HL-60 (cell line): Measurements from ENCODE around the gene VASN.

ENCODE experiments used
- POLR2AphosphoS5 ChIP-seq: IDR thresholded peaks from 2 replicates; pipeline ENCODE4 v1.6.1; 2012; ENCODE audit warnings: low read depth
- TF ChIP-seq, protein P1 (sequence below): IDR thresholded peaks from one replicate; pipeline ENCODE4 v1.5.1; 2011; ENCODE audit warnings: low read length, control low read depth, inconsistent platforms; ENCODE audit not compliant: insufficient read depth
- TF ChIP-seq, protein P2 (sequence below): IDR thresholded peaks from 2 replicates; pipeline ENCODE4 v1.6.1; 2012; ENCODE audit warnings: low read depth; ENCODE audit not compliant: insufficient replicate concordance

DNA sequence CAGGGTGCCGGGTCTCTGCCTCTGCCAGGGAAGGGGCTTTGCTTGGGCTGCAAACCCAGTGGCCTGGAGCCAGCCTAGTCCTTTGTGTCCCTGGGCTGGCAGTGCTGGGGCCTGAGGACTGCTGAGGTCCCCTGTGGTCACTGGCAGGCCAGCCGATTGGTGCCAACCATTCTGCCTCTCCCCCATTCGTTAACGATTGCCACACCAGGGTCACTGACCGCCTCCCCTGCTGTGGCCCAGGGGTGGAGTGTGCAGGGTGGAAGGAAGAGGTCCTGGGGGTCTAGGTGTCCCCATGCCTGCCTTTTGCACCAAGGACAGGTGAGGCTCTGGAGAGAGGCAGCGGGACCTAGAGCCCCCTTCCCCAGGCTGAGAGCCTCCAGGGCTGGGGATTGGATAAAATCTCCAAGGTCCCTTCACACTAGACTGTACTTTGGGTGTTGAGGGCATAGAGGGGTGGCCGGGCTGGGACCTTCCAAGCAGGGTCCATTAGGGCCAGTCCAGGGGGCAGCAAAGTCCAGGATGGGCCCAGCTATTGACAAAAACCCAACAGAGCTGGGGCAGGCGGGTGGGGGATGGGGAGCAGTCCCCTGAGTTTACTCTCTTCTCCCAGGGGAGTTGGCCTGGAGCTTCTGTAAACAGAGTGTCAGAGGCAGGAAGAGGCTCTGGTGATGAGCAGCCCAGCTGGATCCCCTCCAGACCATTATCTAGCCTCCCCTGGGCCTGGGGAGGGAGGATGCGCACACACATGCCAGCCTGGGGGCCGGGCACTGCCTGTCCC, 1.1 kb downstream of the VASN start:
- TF ChIP-seq, protein P1, sequence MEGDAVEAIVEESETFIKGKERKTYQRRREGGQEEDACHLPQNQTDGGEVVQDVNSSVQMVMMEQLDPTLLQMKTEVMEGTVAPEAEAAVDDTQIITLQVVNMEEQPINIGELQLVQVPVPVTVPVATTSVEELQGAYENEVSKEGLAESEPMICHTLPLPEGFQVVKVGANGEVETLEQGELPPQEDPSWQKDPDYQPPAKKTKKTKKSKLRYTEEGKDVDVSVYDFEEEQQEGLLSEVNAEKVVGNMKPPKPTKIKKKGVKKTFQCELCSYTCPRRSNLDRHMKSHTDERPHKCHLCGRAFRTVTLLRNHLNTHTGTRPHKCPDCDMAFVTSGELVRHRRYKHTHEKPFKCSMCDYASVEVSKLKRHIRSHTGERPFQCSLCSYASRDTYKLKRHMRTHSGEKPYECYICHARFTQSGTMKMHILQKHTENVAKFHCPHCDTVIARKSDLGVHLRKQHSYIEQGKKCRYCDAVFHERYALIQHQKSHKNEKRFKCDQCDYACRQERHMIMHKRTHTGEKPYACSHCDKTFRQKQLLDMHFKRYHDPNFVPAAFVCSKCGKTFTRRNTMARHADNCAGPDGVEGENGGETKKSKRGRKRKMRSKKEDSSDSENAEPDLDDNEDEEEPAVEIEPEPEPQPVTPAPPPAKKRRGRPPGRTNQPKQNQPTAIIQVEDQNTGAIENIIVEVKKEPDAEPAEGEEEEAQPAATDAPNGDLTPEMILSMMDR, result no peak
- no peak for TF ChIP-seq POLR2AphosphoS5
- TF ChIP-seq, protein P2, sequence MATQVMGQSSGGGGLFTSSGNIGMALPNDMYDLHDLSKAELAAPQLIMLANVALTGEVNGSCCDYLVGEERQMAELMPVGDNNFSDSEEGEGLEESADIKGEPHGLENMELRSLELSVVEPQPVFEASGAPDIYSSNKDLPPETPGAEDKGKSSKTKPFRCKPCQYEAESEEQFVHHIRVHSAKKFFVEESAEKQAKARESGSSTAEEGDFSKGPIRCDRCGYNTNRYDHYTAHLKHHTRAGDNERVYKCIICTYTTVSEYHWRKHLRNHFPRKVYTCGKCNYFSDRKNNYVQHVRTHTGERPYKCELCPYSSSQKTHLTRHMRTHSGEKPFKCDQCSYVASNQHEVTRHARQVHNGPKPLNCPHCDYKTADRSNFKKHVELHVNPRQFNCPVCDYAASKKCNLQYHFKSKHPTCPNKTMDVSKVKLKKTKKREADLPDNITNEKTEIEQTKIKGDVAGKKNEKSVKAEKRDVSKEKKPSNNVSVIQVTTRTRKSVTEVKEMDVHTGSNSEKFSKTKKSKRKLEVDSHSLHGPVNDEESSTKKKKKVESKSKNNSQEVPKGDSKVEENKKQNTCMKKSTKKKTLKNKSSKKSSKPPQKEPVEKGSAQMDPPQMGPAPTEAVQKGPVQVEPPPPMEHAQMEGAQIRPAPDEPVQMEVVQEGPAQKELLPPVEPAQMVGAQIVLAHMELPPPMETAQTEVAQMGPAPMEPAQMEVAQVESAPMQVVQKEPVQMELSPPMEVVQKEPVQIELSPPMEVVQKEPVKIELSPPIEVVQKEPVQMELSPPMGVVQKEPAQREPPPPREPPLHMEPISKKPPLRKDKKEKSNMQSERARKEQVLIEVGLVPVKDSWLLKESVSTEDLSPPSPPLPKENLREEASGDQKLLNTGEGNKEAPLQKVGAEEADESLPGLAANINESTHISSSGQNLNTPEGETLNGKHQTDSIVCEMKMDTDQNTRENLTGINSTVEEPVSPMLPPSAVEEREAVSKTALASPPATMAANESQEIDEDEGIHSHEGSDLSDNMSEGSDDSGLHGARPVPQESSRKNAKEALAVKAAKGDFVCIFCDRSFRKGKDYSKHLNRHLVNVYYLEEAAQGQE, result no peak
